ENCODE results near the gene SLC25A1.
"Not testable (repeated sequence)": the region's sequence is repeated elsewhere in the genome, so short reads cannot be mapped to it uniquely, and the experiment has no call there.

Gene SLC25A1

DNA sequence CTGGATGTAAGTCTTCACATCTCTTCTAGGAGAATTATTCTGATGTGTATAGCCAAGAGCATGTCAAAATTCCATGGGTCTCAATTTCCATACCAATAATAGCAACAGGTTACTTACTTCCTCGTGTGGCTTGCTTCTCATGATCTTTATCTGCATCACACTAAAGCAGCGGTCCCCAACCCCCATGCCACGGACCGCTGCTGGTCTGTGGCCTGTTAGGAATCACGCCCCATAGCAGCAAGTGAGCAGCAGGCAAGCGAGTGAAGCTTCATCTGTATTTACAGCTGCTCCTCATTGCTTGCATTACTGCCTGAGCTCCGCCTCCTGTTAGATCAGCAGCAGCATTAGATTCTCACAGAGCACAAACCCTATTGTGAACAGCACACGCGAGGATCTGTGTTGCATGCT lies 28.9 kb upstream of the SLC25A1 start:
- ATAC-seq, result no peak
- TF ChIP-seq PPARA (CRISPR knock-in tag; IDR thresholded peaks at IDR 0.05; ENCODE audit: borderline replicate concordance) (no peak), BACH2 (CRISPR knock-in tag; IDR thresholded peaks at IDR 0.05; ENCODE audit: borderline replicate concordance) (no peak), OSR1 (CRISPR knock-in tag; IDR thresholded peaks at IDR 0.05) (no peak), ARNTL (CRISPR knock-in tag; IDR thresholded peaks at IDR 0.05; ENCODE audit: borderline replicate concordance, low read depth) (no peak), ZFP30 (CRISPR knock-in tag; IDR thresholded peaks at IDR 0.05) (no peak), PATZ1 (CRISPR knock-in tag; IDR thresholded peaks at IDR 0.05; ENCODE audit: borderline replicate concordance) (no peak)

DNA sequence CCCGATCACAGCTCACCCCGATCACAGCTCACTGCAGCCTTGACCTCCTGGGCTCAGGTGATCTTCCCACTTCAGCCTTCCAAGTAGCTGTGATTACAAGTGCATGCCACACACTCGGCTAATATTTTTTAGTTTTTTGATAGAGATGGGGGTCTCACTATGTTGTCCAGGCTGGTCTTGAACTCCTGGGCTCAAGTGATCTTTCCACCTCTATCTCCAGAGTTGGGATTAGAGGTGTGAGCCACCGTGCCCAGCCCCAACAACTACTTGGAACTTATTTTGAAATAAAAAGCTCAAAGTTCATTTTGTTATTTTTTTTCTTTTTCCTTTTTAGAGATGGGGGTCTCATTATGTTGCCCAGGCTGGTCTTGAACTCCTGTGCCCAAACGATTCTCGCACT lies 27.8 kb upstream of the SLC25A1 start:
- ATAC-seq, result no peak
- TF ChIP-seq OSR1 (CRISPR knock-in tag; IDR thresholded peaks at IDR 0.05), result no peak
- TF ChIP-seq POU6F1 (CRISPR knock-in tag; IDR thresholded peaks at IDR 0.05; ENCODE audit: borderline replicate concordance, low read depth), result no peak

DNA sequence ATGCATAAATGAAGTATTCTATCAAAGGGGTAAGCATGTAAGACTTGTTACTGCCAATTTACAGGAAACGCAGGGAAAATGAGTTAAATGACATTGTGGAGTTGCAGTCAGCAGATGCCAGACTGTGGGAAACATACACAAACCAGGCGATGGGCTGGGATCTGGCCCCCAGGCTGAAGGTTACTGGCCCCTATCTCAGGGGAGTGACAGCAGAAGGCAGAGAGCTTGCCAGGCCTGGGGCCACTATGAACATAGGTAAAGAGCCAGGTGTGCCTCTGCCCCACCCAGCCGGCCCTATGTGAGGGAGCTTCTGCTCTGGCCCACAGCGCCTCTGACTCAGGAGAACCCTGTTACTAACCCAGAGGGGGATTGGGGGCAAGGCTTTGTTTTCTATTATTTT lies 26.1 kb upstream of the SLC25A1 start:
- no peak for ATAC-seq
- no peak for TF ChIP-seq TOX (CRISPR knock-in tag; IDR thresholded peaks at IDR 0.05; ENCODE audit: borderline replicate concordance)
- no peak for TF ChIP-seq RARB (CRISPR knock-in tag; IDR thresholded peaks at IDR 0.05)
- TF ChIP-seq TSHZ2 (CRISPR knock-in tag; IDR thresholded peaks at IDR 0.05), result no peak
- no peak for TF ChIP-seq ARNTL (CRISPR knock-in tag; IDR thresholded peaks at IDR 0.05; ENCODE audit: borderline replicate concordance, low read depth)

DNA sequence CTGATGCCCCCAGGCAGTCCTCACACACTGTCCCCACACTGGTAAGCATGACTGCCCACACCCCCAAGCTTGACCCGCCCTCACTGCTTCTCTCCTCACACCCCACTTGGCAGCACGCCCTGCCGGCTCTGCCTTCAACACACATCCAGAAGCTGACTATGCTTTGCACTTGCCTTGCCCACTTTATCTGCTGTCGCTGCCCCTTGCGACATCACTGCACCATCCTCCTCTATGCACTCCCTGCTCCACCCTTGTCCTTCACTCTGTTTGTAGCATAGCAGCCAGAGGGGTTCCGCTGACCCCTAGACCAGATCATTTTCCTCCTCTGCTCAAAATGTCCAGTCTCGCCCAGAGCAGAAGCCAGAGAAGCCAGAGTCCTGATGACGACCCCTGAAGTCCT lies 25.3 kb upstream of the SLC25A1 start:
- TF ChIP-seq BACH2 (CRISPR knock-in tag; IDR thresholded peaks at IDR 0.05; ENCODE audit: borderline replicate concordance), result no peak
- TF ChIP-seq CSDC2 (CRISPR knock-in tag; IDR thresholded peaks at IDR 0.05), result no peak
- TF ChIP-seq ISL1 (CRISPR knock-in tag; IDR thresholded peaks at IDR 0.05), result no peak
- TF ChIP-seq ARNTL (CRISPR knock-in tag; IDR thresholded peaks at IDR 0.05; ENCODE audit: borderline replicate concordance, low read depth), result no peak
- no peak for TF ChIP-seq ZNF565 (CRISPR knock-in tag; conservative IDR thresholded peaks at IDR 0.05; ENCODE audit: low read depth)
- TF ChIP-seq ZNF8 (CRISPR knock-in tag; IDR thresholded peaks at IDR 0.05), result no peak
- ATAC-seq, result no peak

DNA sequence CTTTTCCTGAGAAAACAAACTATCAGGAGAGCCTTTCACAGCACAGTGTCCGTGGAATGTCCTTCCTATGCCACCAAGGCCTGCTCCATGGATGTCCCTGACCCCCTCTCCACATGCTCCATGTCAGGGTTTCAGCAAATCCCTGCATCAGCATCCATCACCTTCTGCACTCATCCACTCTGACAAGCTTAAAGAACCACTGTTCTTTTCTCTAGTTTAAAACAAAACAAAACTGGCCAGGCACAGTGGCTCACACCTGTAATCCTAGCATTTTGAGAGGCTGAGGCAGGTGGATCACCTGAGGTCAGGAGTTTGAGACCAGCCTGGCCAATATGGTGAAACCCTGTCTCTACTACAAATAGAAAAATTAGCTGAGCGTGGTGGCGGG lies 24.3 kb upstream of the SLC25A1 start:
- not testable (repeated sequence) for ATAC-seq

GRCh38 chr22:19201869-19202798 lies 23.6 kb upstream of the SLC25A1 start:
- no peak for TF ChIP-seq RARB (CRISPR knock-in tag; IDR thresholded peaks at IDR 0.05)
- TF ChIP-seq TCF4 (CRISPR knock-in tag; IDR thresholded peaks at IDR 0.05; ENCODE audit: borderline replicate concordance), result no peak
- no peak for TF ChIP-seq CSDC2 (CRISPR knock-in tag; IDR thresholded peaks at IDR 0.05)
- TF ChIP-seq PPARA (CRISPR knock-in tag; IDR thresholded peaks at IDR 0.05; ENCODE audit: borderline replicate concordance), result no peak
- no peak for TF ChIP-seq TOX (CRISPR knock-in tag; IDR thresholded peaks at IDR 0.05; ENCODE audit: borderline replicate concordance)
- TF ChIP-seq ZNF70 (CRISPR knock-in tag; IDR thresholded peaks at IDR 0.05), result no peak
- no peak for TF ChIP-seq ARNTL (CRISPR knock-in tag; IDR thresholded peaks at IDR 0.05; ENCODE audit: borderline replicate concordance, low read depth)
- TF ChIP-seq ZFP3 (CRISPR knock-in tag; IDR thresholded peaks at IDR 0.05), result no peak
- TF ChIP-seq, protein P1, sequence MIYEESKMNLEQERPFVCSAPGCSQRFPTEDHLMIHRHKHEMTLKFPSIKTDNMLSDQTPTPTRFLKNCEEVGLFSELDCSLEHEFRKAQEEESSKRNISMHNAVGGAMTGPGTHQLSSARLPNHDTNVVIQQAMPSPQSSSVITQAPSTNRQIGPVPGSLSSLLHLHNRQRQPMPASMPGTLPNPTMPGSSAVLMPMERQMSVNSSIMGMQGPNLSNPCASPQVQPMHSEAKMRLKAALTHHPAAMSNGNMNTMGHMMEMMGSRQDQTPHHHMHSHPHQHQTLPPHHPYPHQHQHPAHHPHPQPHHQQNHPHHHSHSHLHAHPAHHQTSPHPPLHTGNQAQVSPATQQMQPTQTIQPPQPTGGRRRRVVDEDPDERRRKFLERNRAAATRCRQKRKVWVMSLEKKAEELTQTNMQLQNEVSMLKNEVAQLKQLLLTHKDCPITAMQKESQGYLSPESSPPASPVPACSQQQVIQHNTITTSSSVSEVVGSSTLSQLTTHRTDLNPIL (CRISPR knock-in tag; IDR thresholded peaks at IDR 0.05; ENCODE audit: low read depth), result no peak

More at GRCh38 chr22:19201869-19202798, 23.6 kb upstream of the SLC25A1 start:
- ATAC-seq, result no peak
